Measurements from ENCODE around the gene GPR65. TPM values are rescaled to one million over a fixed set of nuclear protein-coding genes. Genes with fewer than 3 reads are reported as not detected.

Gene GPR65
- total RNA-seq, 1 donor from 2014 or later = not detected

GRCh38 chr14:87989956-87990299 lies 15.0 kb upstream of the GPR65 start:
- peaks cover 3% of the 10 kb centered on the region for H3K36me3 Mint-ChIP-seq (ENCODE audit: insufficient read depth)
- H3K9me3 Mint-ChIP-seq (ENCODE audit: low read depth) = no peaks in the 10 kb centered on the region
- DNase-seq (ENCODE audit: low spot score, unreplicated experiment) = no peak
- H3K4me3 Mint-ChIP-seq (ENCODE audit: low read depth) = no peak overlapping the region
- no peak overlapping the region for H3K27ac Mint-ChIP-seq
- no peaks in the 10 kb centered on the region for H3K27me3 Mint-ChIP-seq
- TF ChIP-seq, protein P1, sequence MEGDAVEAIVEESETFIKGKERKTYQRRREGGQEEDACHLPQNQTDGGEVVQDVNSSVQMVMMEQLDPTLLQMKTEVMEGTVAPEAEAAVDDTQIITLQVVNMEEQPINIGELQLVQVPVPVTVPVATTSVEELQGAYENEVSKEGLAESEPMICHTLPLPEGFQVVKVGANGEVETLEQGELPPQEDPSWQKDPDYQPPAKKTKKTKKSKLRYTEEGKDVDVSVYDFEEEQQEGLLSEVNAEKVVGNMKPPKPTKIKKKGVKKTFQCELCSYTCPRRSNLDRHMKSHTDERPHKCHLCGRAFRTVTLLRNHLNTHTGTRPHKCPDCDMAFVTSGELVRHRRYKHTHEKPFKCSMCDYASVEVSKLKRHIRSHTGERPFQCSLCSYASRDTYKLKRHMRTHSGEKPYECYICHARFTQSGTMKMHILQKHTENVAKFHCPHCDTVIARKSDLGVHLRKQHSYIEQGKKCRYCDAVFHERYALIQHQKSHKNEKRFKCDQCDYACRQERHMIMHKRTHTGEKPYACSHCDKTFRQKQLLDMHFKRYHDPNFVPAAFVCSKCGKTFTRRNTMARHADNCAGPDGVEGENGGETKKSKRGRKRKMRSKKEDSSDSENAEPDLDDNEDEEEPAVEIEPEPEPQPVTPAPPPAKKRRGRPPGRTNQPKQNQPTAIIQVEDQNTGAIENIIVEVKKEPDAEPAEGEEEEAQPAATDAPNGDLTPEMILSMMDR (IDR thresholded peaks at IDR 0.05; ENCODE audit: unreplicated experiment) = no peak
- peaks cover 6% of the 10 kb centered on the region for H3K4me1 Mint-ChIP-seq (ENCODE audit: low read depth)

GRCh38 chr14:87990682-87991081 lies 14.3 kb upstream of the GPR65 start:
- H3K4me1 Mint-ChIP-seq (ENCODE audit: low read depth) = peaks cover 12% of the 10 kb centered on the region
- H3K4me3 Mint-ChIP-seq (ENCODE audit: low read depth) = no peak overlapping the region
- no peak overlapping the region for H3K27ac Mint-ChIP-seq
- TF ChIP-seq, protein P1 (IDR thresholded peaks at IDR 0.05; ENCODE audit: unreplicated experiment) = no peak
- H3K9me3 Mint-ChIP-seq (ENCODE audit: low read depth) = no peaks in the 10 kb centered on the region
- DNase-seq (ENCODE audit: low spot score, unreplicated experiment) = no peak
- no peaks in the 10 kb centered on the region for H3K27me3 Mint-ChIP-seq
- peaks cover 3% of the 10 kb centered on the region for H3K36me3 Mint-ChIP-seq (ENCODE audit: insufficient read depth)

DNA sequence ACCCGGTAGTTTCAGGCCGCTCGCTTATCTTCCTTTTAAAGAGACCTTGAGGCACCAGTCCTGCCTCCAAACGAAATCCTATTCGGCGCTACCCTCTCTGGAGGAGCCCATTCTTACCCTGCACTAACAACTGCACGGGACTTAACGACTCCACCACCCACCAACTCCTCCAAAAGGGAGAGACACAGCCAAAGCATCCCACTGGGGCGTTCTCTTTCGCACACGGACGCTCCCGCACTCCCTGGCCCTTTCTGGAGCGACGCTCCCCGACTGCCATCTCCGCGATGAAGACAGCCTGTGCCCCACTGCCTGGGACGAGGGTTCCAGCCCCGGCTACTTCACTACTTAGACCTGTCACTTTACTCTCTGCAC lies 12.6 kb upstream of the GPR65 start:
- peak overlapping the region; percentile 81 for H3K4me3 Mint-ChIP-seq (ENCODE audit: low read depth)
- H3K4me1 Mint-ChIP-seq (ENCODE audit: low read depth) = peaks cover 26% of the 10 kb centered on the region
- H3K9me3 Mint-ChIP-seq (ENCODE audit: low read depth) = no peaks in the 10 kb centered on the region
- TF ChIP-seq, protein P1 (IDR thresholded peaks at IDR 0.05; ENCODE audit: unreplicated experiment) = no peak
- DNase-seq (ENCODE audit: low spot score, unreplicated experiment) = no peak
- H3K27me3 Mint-ChIP-seq = no peaks in the 10 kb centered on the region
- no peaks in the 10 kb centered on the region for H3K36me3 Mint-ChIP-seq (ENCODE audit: insufficient read depth)
- peak overlapping the region; percentile 87 for H3K27ac Mint-ChIP-seq

DNA sequence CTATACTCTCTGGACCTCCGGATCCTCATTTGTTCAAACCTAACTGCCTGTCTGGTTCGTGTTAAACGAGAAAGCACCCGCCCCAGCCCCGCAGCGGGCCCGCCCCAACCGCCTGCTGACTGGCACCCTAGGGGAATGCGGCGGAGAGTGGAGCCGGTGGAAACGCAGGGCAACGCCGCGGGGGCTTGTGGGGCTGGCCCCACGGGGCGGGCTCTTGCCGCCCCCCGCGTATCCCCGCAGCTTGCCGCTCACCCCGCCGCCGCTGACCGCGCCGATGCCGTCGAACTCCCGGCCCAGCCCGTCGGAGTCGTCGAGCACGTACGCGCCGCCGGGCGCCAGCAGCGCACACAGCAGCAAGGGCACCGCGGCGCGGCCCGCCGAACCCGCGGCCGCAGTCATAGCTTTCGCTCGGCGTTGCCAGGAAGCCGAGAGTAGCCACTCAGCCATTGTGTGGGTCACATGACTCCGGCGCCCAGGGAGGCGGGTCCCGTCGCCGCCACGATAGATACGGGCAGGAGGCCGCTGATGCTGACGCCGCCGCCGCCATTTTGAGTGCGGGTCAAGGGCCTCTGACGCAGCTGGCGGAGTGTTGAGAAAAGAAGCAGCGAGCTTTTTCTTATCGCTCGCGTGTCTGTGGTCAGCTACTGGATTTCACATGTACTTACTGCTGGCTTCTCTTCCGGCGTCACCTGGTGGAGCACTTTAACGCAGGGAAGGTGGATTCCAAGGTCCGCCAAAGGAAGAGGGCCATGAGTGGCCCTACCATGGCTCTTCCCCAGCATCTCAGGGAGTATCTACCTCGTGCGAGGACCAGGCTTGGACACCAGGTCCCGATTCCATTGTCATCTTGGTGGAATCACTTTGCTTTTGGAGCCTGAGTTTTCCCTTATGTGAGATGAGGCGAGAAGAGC lies 12.0 kb upstream of the GPR65 start, which contains the start of gene GALC:
Gene GALC, minus strand, starts transcription at position 465 of the 911 bp plus-strand sequence. Its CDS starts 18 bp downstream, at position 447.
- Mint-ChIP-seq H3K36me3 (ENCODE audit: insufficient read depth) (no peaks in the 10 kb centered on the region), H3K4me3 (ENCODE audit: low read depth) (peak within 1 kb of the TSS; percentile 81), H3K27me3 (no peaks in the 10 kb centered on the region), H3K27ac (peak within 1 kb of the TSS; percentile 97), H3K4me1 (ENCODE audit: low read depth) (peaks cover 26% of the 10 kb centered on the region), H3K9me3 (ENCODE audit: low read depth) (no peaks in the 10 kb centered on the region)
- TF ChIP-seq, protein P1 (IDR thresholded peaks at IDR 0.05; ENCODE audit: unreplicated experiment) = no peak
- DNase-seq (ENCODE audit: low spot score, unreplicated experiment) = peak; percentile 85

DNA sequence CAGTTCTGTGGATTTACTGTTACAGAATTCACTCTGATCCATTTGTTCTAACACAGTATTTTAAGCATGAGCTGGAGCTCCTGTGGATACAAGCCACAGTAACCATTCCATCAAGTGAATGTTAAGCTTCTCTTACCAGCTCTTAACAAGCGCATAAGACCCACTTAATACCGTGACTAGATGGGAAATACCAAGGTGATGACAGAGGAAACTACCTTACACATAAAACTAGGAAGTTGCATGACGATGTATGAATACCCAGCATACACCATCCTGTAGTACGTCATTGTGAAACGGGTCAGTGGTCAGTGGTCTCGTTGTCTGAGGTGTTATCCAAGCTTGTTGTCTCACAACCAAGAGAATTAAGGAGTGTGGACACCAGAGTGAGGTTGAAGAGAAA lies 10.0 kb upstream of the GPR65 start:
- H3K9me3 Mint-ChIP-seq (ENCODE audit: low read depth) = peaks cover 7% of the 10 kb centered on the region
- H3K4me1 Mint-ChIP-seq (ENCODE audit: low read depth) = peaks cover 30% of the 10 kb centered on the region
- H3K4me3 Mint-ChIP-seq (ENCODE audit: low read depth) = no peak overlapping the region
- H3K36me3 Mint-ChIP-seq (ENCODE audit: insufficient read depth) = no peaks in the 10 kb centered on the region
- H3K27ac Mint-ChIP-seq = peak overlapping the region; percentile 97
- no peaks in the 10 kb centered on the region for H3K27me3 Mint-ChIP-seq
- no peak for DNase-seq (ENCODE audit: low spot score, unreplicated experiment)
- TF ChIP-seq, protein P1 (IDR thresholded peaks at IDR 0.05; ENCODE audit: unreplicated experiment) = no peak

All from progenitor cell of endocrine pancreas (in vitro differentiated cells).